HEK293 (cell line): Measurements from ENCODE around the gene PATL2.

Experiments used
- BCL11A ChIP-seq: fragments of 450-650 bp; formaldehyde crosslinking; IDR thresholded peaks from 2 replicates; pipeline ENCODE4 v1.5.1; 2016; ENCODE audit warnings: low read depth, missing biosample characterization, missing genetic modification characterization
- BCL11B ChIP-seq: fragments of 450-650 bp; formaldehyde crosslinking; IDR thresholded peaks from 2 replicates; pipeline ENCODE4 v1.5.1; 2016; ENCODE audit warnings: low read depth, missing biosample characterization, missing genetic modification characterization
- GLIS1 ChIP-seq: fragments of 450-650 bp; formaldehyde crosslinking; IDR thresholded peaks from 2 replicates; pipeline ENCODE4 v1.5.1; 2016; ENCODE audit warnings: missing biosample characterization, missing genetic modification characterization
- GLIS2 ChIP-seq: fragments of 450-650 bp; formaldehyde crosslinking; IDR thresholded peaks from 2 replicates; pipeline ENCODE4 v1.5.1; 2016; ENCODE audit warnings: missing biosample characterization, missing genetic modification characterization
- HOXD13 ChIP-seq: sonication (generic); formaldehyde crosslinking; IDR thresholded peaks from 2 replicates; pipeline ENCODE4 v1.8.0; 2022; ENCODE audit warnings: missing genetic modification reagents, borderline replicate concordance
- KLF16 ChIP-seq: fragments of 450-650 bp; formaldehyde crosslinking; IDR thresholded peaks from 2 replicates; pipeline ENCODE4 v1.5.1; 2017; ENCODE audit warnings: missing biosample characterization, missing genetic modification characterization
- KLF17 ChIP-seq: fragments of 450-650 bp; formaldehyde crosslinking; IDR thresholded peaks from 2 replicates; pipeline ENCODE4 v1.5.1; 2016; ENCODE audit warnings: missing biosample characterization, missing genetic modification characterization
- PATZ1 ChIP-seq: fragments of 450-650 bp; formaldehyde crosslinking; IDR thresholded peaks from 2 replicates; pipeline ENCODE4 v1.5.1; 2016; ENCODE audit warnings: missing biosample characterization, missing genetic modification characterization
- SCRT2 ChIP-seq: fragments of 450-650 bp; formaldehyde crosslinking; IDR thresholded peaks from 2 replicates; pipeline ENCODE4 v1.5.1; 2016; ENCODE audit warnings: missing biosample characterization, missing genetic modification characterization
- WT1 ChIP-seq: fragments of 450-650 bp; formaldehyde crosslinking; IDR thresholded peaks from 2 replicates; pipeline ENCODE4 v1.5.1; 2016; ENCODE audit warnings: missing biosample characterization, missing genetic modification characterization
- ZBTB20 ChIP-seq: fragments of 450-650 bp; formaldehyde crosslinking; IDR thresholded peaks from 2 replicates; pipeline ENCODE4 v1.5.1; 2016; ENCODE audit warnings: missing biosample characterization, missing genetic modification characterization
- ZBTB44 ChIP-seq: fragments of 450-650 bp; IDR thresholded peaks from 2 replicates; pipeline ENCODE4 v1.5.1; 2018; ENCODE audit warnings: missing biosample characterization, mild to moderate bottlenecking, missing genetic modification characterization
- ZNF133 ChIP-seq: fragments of 450-650 bp; formaldehyde crosslinking; IDR thresholded peaks from 2 replicates; pipeline ENCODE4 v1.5.1; 2016; ENCODE audit warnings: missing biosample characterization, missing genetic modification characterization
- ZNF2 ChIP-seq: fragments of 450-650 bp; formaldehyde crosslinking; IDR thresholded peaks from 2 replicates; pipeline ENCODE4 v1.5.1; 2016; ENCODE audit warnings: missing biosample characterization, missing genetic modification characterization
- ZNF211 ChIP-seq: fragments of 450-650 bp; formaldehyde crosslinking; IDR thresholded peaks from 2 replicates; pipeline ENCODE4 v1.5.1; 2016; ENCODE audit warnings: low read depth, missing biosample characterization, missing genetic modification characterization
- ZNF433 ChIP-seq: fragments of 450-650 bp; formaldehyde crosslinking; IDR thresholded peaks from 2 replicates; pipeline ENCODE4 v1.5.1; 2016; ENCODE audit warnings: missing biosample characterization, missing genetic modification characterization, low read depth
- ZNF514 ChIP-seq: fragments of 450-650 bp; formaldehyde crosslinking; IDR thresholded peaks from 2 replicates; pipeline ENCODE4 v1.5.1; 2016; ENCODE audit warnings: missing biosample characterization, missing genetic modification characterization
- ZNF521 ChIP-seq: fragments of 450-650 bp; formaldehyde crosslinking; IDR thresholded peaks from 2 replicates; pipeline ENCODE4 v1.5.1; 2017; ENCODE audit warnings: missing biosample characterization, mild to moderate bottlenecking, missing genetic modification characterization
- ZNF692 ChIP-seq: fragments of 450-650 bp; formaldehyde crosslinking; IDR thresholded peaks from 2 replicates; pipeline ENCODE4 v1.5.1; 2016; ENCODE audit warnings: missing biosample characterization, missing genetic modification characterization
- ZNF777 ChIP-seq: fragments of 450-650 bp; formaldehyde crosslinking; IDR thresholded peaks from 2 replicates; pipeline ENCODE4 v1.5.1; 2017; ENCODE audit warnings: missing biosample characterization, missing genetic modification characterization, borderline replicate concordance
- TF ChIP-seq, protein P1 (sequence below): fragments of 450-650 bp; formaldehyde crosslinking; IDR thresholded peaks from 2 replicates; pipeline ENCODE4 v1.5.1; 2016; ENCODE audit warnings: missing biosample characterization, missing genetic modification characterization, low read depth
- TF ChIP-seq, protein P2 (sequence below): fragments of 450-650 bp; formaldehyde crosslinking; IDR thresholded peaks from 2 replicates; pipeline ENCODE4 v1.5.1; 2016; ENCODE audit warnings: missing biosample characterization, missing genetic modification characterization
- TF ChIP-seq, protein P3 (sequence below): fragments of 450-650 bp; formaldehyde crosslinking; IDR thresholded peaks from 2 replicates; pipeline ENCODE4 v1.5.1; 2016; ENCODE audit warnings: missing biosample characterization, missing genetic modification characterization
- TF ChIP-seq, protein P4 (sequence below): IDR thresholded peaks from 2 replicates; pipeline ENCODE4 v1.6.1; 2011; ENCODE audit warnings: mild to moderate bottlenecking, low read depth, low read length, borderline replicate concordance

The PATL2 gene

GRCh38 chr15:44728576-44729407, 17.7 kb upstream of the PATL2 start (continued):
- TF ChIP-seq ZNF777 (no peak), ZNF514 (tag by site-specific recombination) (no peak), GLIS2 (tag by site-specific recombination) (peak; percentile 41; the same call in 1 of the 2 replicates), ZNF2 (peak; percentile 64), KLF16 (tag by site-specific recombination) (no peak), ZNF521 (no peak), ZNF433 (tag by site-specific recombination) (no peak), PATZ1 (peak; percentile 64), ZNF133 (tag by site-specific recombination) (no peak), KLF17 (tag by site-specific recombination) (no peak), ZBTB44 (no peak), WT1 (tag by site-specific recombination) (no peak), BCL11A (tag by site-specific recombination) (no peak), GLIS1 (tag by site-specific recombination) (peak; percentile 86), HOXD13 (CRISPR knock-in tag) (no peak), SCRT2 (tag by site-specific recombination) (no peak), ZNF211 (tag by site-specific recombination) (no peak), BCL11B (tag by site-specific recombination) (peak; percentile 16; the same call in 1 of the 2 replicates), ZBTB20 (0 out of 2 replicates have a peak, but pooled peaks have one; percentile 64), ZNF692 (tag by site-specific recombination) (peak; percentile 60)
- TF ChIP-seq, protein P1, sequence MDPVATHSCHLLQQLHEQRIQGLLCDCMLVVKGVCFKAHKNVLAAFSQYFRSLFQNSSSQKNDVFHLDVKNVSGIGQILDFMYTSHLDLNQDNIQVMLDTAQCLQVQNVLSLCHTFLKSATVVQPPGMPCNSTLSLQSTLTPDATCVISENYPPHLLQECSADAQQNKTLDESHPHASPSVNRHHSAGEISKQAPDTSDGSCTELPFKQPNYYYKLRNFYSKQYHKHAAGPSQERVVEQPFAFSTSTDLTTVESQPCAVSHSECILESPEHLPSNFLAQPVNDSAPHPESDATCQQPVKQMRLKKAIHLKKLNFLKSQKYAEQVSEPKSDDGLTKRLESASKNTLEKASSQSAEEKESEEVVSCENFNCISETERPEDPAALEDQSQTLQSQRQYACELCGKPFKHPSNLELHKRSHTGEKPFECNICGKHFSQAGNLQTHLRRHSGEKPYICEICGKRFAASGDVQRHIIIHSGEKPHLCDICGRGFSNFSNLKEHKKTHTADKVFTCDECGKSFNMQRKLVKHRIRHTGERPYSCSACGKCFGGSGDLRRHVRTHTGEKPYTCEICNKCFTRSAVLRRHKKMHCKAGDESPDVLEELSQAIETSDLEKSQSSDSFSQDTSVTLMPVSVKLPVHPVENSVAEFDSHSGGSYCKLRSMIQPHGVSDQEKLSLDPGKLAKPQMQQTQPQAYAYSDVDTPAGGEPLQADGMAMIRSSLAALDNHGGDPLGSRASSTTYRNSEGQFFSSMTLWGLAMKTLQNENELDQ: no peak
- TF ChIP-seq, protein P2, sequence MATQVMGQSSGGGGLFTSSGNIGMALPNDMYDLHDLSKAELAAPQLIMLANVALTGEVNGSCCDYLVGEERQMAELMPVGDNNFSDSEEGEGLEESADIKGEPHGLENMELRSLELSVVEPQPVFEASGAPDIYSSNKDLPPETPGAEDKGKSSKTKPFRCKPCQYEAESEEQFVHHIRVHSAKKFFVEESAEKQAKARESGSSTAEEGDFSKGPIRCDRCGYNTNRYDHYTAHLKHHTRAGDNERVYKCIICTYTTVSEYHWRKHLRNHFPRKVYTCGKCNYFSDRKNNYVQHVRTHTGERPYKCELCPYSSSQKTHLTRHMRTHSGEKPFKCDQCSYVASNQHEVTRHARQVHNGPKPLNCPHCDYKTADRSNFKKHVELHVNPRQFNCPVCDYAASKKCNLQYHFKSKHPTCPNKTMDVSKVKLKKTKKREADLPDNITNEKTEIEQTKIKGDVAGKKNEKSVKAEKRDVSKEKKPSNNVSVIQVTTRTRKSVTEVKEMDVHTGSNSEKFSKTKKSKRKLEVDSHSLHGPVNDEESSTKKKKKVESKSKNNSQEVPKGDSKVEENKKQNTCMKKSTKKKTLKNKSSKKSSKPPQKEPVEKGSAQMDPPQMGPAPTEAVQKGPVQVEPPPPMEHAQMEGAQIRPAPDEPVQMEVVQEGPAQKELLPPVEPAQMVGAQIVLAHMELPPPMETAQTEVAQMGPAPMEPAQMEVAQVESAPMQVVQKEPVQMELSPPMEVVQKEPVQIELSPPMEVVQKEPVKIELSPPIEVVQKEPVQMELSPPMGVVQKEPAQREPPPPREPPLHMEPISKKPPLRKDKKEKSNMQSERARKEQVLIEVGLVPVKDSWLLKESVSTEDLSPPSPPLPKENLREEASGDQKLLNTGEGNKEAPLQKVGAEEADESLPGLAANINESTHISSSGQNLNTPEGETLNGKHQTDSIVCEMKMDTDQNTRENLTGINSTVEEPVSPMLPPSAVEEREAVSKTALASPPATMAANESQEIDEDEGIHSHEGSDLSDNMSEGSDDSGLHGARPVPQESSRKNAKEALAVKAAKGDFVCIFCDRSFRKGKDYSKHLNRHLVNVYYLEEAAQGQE: no peak
- TF ChIP-seq, protein P3, sequence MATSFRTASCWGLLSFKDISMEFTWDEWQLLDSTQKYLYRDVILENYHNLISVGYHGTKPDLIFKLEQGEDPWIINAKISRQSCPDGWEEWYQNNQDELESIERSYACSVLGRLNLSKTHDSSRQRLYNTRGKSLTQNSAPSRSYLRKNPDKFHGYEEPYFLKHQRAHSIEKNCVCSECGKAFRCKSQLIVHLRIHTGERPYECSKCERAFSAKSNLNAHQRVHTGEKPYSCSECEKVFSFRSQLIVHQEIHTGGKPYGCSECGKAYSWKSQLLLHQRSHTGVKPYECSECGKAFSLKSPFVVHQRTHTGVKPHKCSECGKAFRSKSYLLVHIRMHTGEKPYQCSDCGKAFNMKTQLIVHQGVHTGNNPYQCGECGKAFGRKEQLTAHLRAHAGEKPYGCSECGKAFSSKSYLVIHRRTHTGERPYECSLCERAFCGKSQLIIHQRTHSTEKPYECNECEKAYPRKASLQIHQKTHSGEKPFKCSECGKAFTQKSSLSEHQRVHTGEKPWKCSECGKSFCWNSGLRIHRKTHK (tag by site-specific recombination): no peak
- TF ChIP-seq, protein P4, sequence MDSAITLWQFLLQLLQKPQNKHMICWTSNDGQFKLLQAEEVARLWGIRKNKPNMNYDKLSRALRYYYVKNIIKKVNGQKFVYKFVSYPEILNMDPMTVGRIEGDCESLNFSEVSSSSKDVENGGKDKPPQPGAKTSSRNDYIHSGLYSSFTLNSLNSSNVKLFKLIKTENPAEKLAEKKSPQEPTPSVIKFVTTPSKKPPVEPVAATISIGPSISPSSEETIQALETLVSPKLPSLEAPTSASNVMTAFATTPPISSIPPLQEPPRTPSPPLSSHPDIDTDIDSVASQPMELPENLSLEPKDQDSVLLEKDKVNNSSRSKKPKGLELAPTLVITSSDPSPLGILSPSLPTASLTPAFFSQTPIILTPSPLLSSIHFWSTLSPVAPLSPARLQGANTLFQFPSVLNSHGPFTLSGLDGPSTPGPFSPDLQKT: no peak
